NCI-H2196 treated with DMSO at 0.1 percent for 48 hours (cell line): ENCODE data around the gene TUBGCP5.
"Not testable (repeated sequence)": the region's sequence is repeated elsewhere in the genome, so short reads cannot be mapped to it uniquely, and the experiment has no call there.

Source experiments
- DNase-seq: peaks from one replicate; lab custom pipeline; 2025; ENCODE audit not compliant: unreplicated experiment; lab: John Stamatoyannopoulos, UW

TUBGCP5 gene

DNA sequence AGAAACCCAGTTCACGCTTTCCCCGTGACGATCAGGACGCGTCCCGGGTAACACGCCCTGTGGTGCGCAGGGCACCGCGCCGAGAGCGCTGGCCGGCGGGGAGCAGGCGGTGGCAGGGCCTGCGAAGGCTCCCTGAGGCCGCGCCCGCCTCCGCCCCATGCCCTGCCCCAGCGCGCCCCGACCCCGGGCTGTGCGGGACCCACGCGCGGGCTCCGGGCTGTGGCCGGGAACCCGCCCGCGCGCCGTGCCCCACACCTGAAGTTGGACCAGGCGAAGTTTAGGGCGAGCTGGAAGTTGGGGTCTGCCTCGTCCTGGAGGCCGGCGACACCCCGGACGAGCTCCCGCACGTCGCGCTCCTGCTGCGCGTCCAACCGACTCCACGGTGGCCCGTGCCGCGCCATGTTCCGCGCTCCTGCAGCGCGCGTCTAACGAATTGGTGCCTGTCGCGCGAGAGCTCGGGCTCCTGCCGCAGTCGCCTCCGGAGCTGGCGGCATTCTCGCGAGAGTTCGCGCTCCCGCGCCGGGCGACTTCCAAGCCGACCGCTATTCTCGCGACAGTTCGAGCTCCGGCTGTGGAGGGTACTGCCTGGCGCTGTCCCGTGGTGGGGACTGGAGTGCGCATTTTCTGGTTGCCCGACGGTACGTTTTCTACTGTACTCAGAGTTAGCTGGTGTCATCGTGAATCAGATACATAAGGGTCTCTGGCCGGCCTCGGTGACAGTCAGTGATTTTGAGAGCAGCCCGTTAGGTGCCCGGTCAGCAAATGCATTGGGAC lies at the start of gene TUBGCP5:
Gene TUBGCP5 (minus strand): TSS at position 427 of the 774 bp plus-strand sequence. CDS start 26 bp downstream, at position 401.
- peak; percentile 63 for DNase-seq

DNA sequence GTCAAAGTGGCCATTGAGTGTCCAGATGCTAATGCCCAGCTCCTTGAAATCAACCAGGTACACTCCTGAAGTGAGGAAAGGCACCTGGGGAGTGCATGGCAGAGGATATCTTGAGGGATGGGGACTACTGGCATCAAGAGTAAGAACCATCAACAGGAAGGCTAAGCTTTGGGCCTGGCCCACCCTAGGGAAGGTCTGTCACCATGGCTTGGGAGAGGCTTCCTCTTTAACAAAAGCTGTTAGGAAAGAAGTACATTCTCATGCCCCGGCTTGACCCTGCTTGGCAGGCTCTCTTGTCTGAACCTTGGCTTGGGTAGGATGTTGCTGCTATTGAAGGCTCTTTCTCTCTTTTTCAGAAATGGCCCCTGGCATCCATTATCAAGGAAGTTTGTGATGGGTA lies 43.7 kb upstream of the TUBGCP5 start:
- no peak for DNase-seq

DNA sequence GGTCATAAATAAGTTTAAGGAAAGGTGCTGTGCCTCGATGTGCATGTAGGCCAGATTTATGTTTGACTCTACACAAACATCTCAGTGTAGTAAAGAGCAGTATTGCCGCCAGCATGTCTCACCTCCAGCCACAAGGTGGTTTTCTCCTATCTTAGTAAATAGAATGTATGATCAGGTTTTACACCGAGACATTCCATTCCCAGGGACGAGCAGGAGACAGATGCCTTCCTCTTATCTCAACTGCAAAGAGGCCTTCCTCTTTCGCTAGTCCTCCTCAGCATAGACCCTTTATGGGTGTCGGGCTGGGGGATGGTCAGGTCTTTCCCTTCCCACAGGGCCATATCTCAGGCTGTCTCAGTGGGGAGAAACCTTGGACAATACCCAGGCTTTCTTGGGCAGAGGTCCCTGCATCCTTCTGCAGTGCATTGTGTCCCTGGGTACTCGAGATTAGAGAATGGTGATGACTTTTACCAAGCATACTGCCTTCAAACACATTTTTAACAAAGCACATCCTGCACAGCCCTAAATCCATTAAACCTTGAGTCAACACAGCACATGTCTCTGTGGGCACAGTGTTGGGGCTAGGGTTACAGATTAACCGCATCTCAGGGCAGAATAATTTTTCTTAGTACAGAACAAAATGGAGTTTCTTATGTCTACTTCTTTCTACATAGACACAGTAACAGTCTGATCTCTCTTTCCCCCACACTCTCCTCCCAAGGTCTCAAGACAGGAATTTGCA lies 42.8 kb upstream of the TUBGCP5 start:
- not testable (repeated sequence) for DNase-seq

DNA sequence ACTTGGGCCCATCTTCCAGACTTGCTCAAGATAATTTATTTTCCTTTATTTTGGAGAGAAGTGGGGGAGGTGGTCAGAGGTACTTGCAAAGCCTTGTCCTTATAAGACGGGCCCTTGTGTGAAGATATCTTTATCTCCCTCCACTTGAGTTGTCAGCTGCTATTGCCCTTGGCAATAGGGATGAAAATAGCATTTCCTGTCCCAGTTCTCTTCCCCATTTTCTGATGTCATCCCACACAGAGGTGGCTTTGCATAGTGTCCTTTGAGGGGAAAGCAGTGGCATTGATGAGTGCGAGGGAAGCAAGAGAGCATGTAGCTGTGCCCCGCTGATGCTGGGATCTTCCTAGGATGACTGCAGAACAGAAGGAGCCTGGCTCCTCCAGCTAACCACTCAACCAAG lies 41.9 kb upstream of the TUBGCP5 start:
- DNase-seq = no peak

DNA sequence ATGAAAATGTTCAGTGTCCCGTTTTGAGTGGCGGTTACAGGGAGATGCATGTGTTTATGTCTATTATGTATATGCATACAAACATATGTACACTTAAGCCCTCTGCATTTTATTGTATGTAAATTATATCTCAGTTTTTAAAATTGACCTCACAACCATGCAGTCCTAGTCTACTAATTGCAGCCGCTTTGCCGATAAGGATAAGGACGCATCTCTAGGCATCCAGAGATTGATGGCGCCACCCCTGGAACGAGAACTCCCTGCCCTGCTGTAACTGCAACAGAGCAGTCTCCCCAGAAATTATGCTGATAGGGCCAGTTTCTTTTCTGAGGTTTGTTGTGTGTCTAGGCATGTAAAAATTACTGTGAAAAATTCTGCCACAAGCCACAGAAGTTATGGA lies 40.4 kb upstream of the TUBGCP5 start:
- no peak for DNase-seq

DNA sequence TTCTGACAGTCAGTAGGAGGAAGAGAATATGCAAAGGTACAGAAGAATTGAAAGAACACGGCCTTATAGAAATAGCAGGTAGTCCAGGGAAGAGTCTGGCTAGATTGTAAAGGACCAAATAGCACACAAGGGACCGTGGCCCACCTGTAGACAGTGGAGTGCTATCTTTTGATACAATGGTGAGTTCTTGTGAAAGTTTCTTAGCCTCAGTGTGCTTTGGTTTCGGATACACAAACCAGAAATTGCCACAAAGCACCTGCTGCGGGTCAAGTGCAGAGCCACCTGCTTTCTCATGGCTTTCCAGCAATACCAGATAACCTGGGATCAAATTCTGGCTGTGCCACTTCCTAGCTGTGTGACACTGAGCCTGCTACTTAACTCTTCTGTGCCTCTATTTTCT lies 36.6 kb upstream of the TUBGCP5 start:
- DNase-seq = no peak

DNA sequence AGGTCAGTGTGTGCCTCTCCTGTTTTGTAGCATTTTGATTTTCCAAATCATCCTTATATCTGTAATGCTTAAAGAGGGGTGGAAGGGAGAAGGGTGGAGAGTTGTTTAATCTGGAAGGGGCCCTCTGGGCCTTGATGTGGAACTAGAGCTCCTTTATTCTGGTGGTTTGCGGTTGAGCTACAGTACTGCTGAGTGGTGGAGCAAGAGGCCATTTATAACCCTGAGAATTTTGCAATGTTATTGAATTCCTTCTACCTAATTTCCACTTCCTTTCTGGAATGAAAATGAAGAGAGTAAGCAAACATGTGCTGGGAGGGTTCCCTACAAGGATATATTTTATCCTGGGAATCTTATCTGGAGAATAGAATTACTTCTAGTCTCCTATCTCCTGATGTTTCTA lies 35.3 kb upstream of the TUBGCP5 start:
- no peak for DNase-seq

DNA sequence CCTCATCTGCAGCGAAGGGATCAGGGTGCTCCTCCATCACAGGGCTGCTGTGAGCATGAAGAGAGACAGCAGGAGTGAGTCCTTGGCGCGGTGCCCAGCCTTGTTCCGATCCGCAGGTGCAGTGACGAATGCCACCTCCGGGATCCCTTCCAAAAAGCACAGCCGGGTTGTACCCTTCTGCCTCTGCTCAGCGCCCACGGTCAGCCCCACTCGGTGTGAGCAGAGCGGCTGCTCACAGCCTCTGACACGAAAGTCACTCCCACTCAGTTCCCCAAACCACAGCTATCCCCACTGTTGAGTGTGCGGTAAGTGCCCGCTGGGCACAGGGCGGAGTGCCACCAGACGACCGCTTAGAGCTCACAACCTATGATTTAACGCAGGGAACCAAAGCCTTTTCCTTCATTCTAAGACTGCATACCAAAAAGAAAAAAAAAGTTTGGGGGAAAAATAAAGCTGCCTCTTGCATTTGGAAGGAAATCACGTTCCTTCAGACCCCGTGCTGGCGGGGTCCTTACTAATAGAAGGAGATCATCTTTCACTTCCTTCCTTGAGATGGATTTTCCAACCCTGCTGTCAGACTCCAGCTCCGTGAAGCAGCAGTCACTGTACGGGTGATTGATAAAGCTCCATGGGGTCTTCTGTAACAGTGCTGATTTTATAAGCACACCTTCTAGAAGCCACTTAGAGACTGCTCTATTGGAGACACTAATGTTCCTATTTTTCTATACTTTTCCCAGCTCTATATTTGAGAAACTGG lies 34.7 kb upstream of the TUBGCP5 start:
- no peak for DNase-seq

DNA sequence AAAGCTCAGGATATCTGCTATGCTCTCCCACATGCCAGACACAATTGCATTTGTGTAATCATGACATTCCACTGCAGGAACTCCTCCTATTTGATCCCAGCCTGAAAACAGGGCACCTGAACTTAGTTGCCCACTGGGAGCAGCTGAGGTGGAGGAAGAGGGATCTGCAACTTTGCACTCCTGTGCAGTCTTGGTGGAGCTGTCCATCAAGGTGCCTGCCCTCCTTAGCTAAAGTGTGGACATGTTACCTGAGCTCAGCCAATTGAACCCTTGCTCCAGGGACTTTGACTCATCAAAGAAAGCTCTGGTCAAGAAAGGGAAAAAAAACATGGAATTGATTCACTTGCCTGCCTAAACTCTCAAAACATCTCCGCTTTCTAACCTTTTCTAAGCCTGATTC lies 33.3 kb upstream of the TUBGCP5 start:
- no peak for DNase-seq

DNA sequence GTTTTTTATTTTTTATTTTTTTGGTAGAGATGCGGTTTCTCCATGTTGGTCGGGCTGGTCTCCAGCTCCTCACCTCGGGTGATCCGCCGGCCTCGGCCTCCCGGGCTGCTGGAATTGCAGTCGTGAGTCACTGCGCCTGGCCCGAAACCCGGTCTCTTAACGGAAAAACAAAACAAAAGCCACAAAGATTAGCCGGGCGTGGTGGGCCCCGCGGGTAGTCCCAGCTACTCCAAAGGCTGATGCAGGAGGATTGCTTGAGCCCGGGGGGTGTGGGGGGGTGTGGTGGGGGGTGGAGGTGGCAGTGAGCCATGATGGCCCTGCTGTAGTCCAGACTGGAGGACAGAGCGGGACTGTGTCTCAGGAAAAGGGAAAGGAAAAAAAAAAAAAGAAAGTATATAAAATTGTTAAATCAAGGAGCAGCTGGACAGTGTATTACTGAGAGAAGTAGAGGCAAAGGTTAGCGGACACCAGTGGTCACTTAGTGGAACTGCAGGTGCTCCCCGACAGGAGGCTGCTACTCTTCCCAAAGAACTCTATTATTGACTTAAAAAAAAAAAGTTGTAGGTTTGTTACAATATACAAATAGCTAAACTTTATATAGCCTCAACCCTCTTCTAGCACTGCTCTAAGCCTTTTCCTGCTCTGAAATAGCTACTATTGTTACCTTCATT lies 30.3 kb upstream of the TUBGCP5 start:
- no peak for DNase-seq

DNA sequence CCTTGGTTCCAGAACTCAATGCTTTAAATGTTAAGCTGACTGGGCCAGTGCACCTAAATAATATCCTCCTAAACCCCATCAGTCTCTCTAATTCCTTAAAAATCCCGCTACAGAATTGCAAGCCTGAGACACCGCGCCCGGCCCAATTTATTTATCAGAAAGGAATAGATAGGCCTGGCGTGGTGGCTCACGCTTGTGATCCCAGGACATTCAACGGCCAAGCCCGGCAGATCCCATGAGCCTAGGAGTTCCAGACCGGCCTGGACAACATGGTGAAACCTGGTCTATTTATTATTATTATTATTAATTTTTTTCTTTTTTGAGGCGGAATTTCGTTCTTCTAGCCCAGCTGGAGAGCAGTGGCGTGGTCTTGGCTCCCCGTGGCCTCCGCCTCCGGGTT lies 28.0 kb upstream of the TUBGCP5 start:
- no peak for DNase-seq

DNA sequence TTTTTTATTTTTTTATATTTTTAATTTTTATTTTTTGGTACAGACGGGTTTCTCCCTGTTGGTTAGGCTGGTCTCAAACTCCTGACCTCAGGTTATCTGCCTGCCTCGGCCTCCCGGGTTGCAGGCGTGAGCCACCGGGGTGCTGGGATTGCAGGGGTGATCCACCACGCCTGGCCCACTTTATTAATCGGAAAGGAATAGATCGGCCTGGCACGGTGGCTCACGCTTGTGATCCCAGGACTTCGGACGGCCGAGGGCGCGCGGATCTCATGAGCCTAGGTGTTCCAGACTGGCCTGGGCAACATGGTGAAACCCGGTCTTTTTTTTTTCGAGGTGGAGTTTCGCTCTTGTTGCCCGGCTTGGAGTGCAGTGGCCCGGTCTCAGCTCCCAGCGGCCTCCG lies 26.5 kb upstream of the TUBGCP5 start:
- no peak for DNase-seq

DNA sequence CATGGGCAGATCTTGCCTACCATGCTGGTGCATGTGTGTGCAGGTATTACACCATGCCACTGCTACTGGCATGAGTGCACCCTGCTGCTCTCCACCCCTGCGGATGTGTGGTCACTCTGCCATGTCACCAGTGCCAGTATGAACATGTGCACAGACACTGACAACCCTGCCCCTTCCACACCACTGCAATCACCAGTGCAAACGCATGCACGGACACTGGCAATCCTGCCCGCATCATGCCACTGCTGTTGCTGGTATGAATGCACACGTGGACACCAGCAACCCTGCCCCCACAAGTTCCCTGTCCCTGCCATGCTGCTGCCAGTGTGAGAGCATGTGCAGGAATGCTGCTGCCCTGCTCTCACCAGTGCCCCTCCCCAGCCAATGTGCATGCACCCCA lies 24.8 kb upstream of the TUBGCP5 start:
- no peak for DNase-seq

DNA sequence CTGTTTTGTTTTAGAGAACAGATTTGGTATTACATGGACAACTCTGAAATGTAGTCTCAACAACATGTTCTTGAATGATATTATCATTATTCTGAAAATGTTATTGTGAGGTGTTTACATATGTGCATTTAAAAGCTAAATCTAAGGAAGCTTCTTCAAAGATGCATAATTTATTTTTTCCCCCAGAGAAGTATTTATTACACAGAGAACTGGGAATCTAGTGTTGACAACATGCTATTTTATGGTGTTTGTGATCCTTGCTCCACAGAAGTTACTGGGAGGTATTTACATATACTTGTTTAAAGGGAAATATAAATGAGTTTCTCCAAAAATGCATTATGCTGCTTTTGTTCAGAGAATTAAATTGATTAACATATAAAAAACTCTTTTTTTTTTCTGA lies 18.3 kb upstream of the TUBGCP5 start:
- no peak for DNase-seq

DNA sequence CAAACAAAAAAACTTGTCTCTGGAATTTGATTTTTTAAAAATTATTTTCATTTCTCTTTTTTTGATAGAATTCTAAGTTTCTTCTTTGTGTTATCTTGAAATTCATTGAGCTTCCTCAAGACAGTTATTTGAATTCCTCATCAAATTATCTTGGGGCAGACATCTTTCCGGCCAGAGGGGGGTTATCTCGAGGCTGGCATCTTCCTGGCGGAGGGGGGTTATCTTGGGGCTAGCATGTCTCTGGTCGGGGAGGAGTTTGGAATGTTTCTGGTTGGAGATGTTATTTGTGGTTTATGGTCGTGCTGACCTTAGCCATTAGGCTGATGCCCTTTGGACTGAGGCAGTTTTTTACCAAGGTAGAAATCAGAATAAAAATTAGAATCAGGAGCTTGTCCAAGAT lies 15.9 kb upstream of the TUBGCP5 start:
- no peak for DNase-seq

DNA sequence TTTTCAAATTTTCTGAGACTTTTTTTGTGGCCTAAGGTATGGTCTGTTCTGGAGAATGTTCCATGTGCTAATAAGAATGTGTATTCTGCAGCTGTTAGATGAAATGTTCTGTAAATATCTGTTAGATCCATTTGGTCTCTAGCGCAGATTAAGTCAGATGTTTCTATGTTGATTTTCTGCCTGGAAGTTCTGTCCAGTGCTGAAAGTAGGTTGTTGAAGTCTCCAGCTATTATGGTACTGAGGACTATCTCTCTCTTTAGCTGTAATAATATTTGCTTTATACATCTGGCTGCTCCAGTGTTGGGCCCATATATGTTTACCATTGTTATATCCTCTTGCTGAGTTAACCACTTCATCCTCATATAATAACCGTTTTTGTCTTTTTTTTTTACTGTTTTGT lies 13.2 kb upstream of the TUBGCP5 start:
- no peak for DNase-seq

DNA sequence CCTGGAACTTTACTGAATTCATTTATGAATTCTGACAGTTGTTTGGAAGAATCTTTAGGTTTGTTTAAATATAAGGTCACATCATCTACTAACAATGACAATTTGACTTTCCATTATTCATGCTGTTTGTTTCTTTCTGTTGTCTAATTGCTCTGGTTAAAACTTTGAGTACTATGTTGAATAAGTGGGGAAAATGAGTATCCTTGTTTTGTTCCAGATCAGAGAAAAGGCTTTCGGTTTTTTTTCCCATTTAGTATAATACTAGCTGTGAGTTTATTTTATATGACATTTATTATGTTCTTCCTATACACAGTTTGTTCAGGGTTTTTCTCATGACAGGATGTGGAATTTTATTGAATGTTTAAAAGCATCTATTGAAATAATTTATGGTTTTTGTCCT lies 11.3 kb upstream of the TUBGCP5 start:
- no peak for DNase-seq

DNA sequence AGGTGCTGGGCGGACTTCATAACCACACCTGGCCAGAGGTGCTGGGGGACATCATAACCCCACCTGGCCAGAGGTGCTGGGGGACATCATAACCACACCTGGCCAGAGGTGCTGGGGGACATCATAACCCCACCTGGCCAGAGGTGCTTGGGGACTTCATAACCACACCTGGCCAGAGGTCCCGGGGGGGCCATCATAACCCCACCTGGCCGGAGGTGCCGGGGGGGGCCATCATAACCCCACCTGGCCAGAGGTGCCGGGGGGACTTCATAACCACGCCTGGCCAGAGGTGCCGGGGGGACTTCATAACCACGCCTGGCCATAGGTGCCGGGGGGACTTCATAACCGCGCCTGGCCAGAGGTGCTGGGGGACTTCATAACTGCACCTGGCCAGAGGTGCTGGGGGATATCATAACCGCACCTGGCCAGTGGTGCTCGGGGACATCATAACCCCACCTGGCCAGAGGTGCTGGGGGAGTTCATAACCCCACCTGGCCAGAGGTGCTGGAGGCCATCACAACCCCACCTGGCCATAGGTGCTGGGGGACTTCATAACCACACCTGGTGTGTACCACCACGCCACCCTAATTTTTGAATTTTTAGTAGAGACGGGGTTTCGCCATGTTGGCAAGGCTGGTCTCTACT lies 10.7 kb upstream of the TUBGCP5 start:
- no peak for DNase-seq

DNA sequence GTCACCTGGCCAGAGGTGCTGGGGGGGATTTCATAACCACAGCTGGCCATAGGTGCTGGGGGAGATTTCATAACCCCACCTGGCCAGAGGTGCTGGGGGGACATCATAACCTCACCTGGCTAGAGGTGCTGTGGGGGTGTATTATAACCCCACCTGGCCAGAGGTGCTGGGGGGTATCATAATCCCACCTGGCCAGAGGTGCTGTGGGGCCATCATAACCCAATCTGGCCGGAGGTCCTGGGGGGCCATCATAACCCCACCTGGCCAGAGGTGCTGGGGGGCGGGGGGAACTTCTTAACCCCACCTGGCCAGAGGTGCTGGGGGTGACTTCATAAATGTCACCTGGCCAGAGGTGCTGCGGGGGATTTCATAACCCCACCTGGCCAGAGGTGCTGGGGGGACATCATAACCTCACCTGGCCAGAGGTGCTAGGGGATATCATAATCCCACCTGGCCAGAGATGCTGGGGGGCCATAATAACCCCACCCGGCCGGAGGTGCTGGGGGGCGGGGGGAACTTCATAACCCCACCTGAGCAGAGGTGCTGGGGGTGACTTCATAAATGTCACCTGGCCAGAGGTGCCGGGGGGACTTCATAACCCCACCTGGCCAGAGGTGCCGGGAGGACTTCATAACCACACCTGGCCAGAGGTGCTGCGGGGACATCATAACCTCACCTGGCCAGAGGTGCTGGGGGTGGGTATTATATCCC lies 9.4 kb upstream of the TUBGCP5 start:
- DNase-seq = not testable (repeated sequence)

DNA sequence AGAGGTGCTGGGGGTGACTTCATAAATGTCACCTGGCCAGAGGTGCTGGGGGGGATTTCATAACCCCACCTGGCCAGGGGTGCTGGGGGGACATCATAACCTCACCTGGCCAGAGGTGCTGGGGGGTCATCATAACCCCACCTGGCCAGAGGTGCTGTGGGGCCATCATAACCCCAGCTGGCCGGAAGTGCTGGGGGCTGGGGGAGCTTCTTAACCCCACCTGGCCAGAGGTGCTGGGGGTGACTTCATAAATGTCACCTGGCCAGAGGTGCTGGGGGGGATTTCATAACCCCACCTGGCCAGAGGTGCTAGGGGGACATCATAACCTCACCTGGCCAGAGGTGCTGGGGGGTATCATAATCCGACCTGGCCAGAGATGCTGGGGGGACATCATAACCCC lies 4.6 kb upstream of the TUBGCP5 start:
- not testable (repeated sequence) for DNase-seq
